KOPT-K1 (cell line): ENCODE measurements around the gene MAP2K7.
"Not testable (repeated sequence)": the region's sequence is repeated elsewhere in the genome, so short reads cannot be mapped to it uniquely, and the experiment has no call there.

Source experiments
- H3K27ac ChIP-seq: fragments of 200-600 bp; sonication (generic); 2 replicates; pipeline ENCODE4 v1.5.1; 2016; ENCODE audit warnings: antibody characterized with exemption, mild to moderate bottlenecking, low read depth, low read length; ENCODE audit not compliant: poor library complexity, severe bottlenecking
- H3K36me3 ChIP-seq: fragments of 200-600 bp; sonication (generic); 2 replicates; pipeline ENCODE4 v1.5.1; 2017; ENCODE audit warnings: antibody characterized with exemption, mild to moderate bottlenecking, low read length, moderate library complexity; ENCODE audit not compliant: insufficient read depth
- H3K9me3 ChIP-seq: fragments of 200-600 bp; sonication (generic); 2 replicates; pipeline ENCODE4 v1.5.1; 2017; ENCODE audit warnings: antibody characterized with exemption, low read length, mild to moderate bottlenecking; ENCODE audit not compliant: insufficient read depth, poor library complexity, severe bottlenecking

MAP2K7 gene

DNA sequence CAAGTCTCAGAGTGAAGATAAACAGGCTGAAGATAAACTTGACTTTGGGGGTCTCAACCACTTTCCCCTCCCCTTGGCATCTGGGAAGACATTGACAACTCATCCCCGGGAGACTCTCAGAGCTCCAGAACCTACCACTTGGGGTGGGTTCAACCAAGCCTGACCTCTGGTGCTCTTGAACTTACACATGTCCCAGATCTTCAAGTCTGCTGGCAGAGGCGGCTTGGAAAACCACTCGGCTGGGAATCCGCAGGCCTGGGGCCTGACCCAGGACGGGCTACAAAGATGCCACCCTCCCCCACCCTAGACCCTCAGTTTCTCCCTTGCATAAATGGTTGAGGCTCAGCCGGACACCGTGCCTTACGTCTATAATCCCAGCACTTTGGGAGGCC, 14.9 kb upstream of the MAP2K7 start:
- Histone ChIP-seq H3K27ac (no peak overlapping the region), H3K36me3 (no peaks in the 10 kb centered on the region), H3K9me3 (no peaks in the 10 kb centered on the region)

GRCh38 chr19:7893362-7894101, 10.1 kb upstream of the MAP2K7 start:
- not testable (repeated sequence) for H3K27ac ChIP-seq, H3K9me3 ChIP-seq, H3K36me3 ChIP-seq

GRCh38 chr19:7894612-7895309, 8.9 kb upstream of the MAP2K7 start:
- Histone ChIP-seq H3K27ac (no peak overlapping the region), H3K36me3 (no peaks in the 10 kb centered on the region), H3K9me3 (no peaks in the 10 kb centered on the region)

- no peaks in the 10 kb centered on the region for H3K36me3 ChIP-seq
- H3K27ac ChIP-seq = no peak overlapping the region
- H3K9me3 ChIP-seq = no peaks in the 10 kb centered on the region
Measured at GRCh38 chr19:7895565-7895964, 8.1 kb upstream of the MAP2K7 start.

GRCh38 chr19:7897292-7897691, 6.4 kb upstream of the MAP2K7 start:
- no peaks in the 10 kb centered on the region for H3K36me3 ChIP-seq
- no peaks in the 10 kb centered on the region for H3K9me3 ChIP-seq
- H3K27ac ChIP-seq = no peak overlapping the region

DNA sequence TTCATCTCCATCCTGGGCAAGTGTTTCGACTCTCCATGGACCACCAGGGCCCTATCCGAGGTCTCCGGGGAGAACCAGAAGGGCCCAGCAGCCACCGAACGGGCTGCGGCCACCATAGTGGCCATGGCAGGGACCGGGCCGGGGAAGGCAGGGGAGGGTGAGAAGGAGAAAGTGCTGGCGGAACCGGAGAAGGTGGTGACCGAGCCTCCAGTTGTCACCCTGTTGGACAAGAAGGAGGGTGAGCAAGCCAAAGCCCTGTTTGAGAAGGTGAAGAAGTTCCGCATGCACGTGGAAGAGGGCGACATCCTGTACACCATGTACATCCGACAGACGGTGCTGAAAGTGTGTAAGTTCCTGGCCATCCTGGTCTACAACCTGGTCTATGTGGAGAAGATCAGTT, 4.7 kb upstream of the MAP2K7 start:
- Histone ChIP-seq H3K36me3 (no peaks in the 10 kb centered on the region), H3K9me3 (no peaks in the 10 kb centered on the region), H3K27ac (no peak overlapping the region)

- H3K36me3 ChIP-seq = no peaks in the 10 kb centered on the region
- H3K27ac ChIP-seq = no peak overlapping the region
- no peaks in the 10 kb centered on the region for H3K9me3 ChIP-seq
Measured at GRCh38 chr19:7899751-7900378, 3.8 kb upstream of the MAP2K7 start.

GRCh38 chr19:7900401-7900870, 3.2 kb upstream of the MAP2K7 start:
- H3K9me3 ChIP-seq = no peaks in the 10 kb centered on the region
- no peak overlapping the region for H3K27ac ChIP-seq
- H3K36me3 ChIP-seq = no peaks in the 10 kb centered on the region

GRCh38 chr19:7900931-7901330, 2.7 kb upstream of the MAP2K7 start:
- no peak overlapping the region for H3K27ac ChIP-seq
- no peaks in the 10 kb centered on the region for H3K9me3 ChIP-seq
- H3K36me3 ChIP-seq = peaks cover 5% of the 10 kb centered on the region

GRCh38 chr19:7901337-7901736, 2.3 kb upstream of the MAP2K7 start:
- Histone ChIP-seq H3K36me3 (peaks cover 9% of the 10 kb centered on the region), H3K27ac (no peak overlapping the region), H3K9me3 (no peaks in the 10 kb centered on the region)

- peak overlapping the region; percentile 68 for H3K27ac ChIP-seq
- H3K9me3 ChIP-seq = no peaks in the 10 kb centered on the region
- H3K36me3 ChIP-seq = peaks cover 12% of the 10 kb centered on the region
Measured at GRCh38 chr19:7902796-7903243, 857 bp upstream of the MAP2K7 start.

- peaks cover 12% of the 10 kb centered on the region for H3K36me3 ChIP-seq
- peak overlapping the region; percentile 69 for H3K27ac ChIP-seq
- no peaks in the 10 kb centered on the region for H3K9me3 ChIP-seq
Measured at GRCh38 chr19:7904074-7905020, 670 bp downstream of the MAP2K7 start.

GRCh38 chr19:7905268-7905667, 1.6 kb downstream of the MAP2K7 start:
- peaks cover 16% of the 10 kb centered on the region for H3K36me3 ChIP-seq
- H3K9me3 ChIP-seq = no peaks in the 10 kb centered on the region
- no peak overlapping the region for H3K27ac ChIP-seq

DNA sequence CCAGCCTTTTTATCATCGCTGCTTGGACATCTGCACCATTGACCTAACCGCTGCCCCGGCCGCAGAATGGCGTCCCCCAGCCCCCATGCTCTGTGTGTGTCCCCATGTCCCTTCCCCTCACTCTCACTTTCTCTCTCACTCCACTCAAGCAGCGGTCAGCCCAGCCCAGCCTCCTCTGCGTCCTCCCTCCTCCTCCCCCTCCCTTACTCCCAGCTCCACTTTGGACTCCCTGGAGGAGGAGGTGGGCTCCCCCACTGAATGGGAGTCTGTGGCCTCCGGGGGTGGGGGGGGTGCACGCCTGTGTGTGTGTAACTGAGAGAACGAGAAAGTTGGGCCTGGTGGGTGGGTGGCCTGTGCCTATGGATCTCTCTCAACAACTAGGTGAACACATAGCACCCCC, 2.2 kb downstream of the MAP2K7 start:
- H3K27ac ChIP-seq = no peak overlapping the region
- no peaks in the 10 kb centered on the region for H3K9me3 ChIP-seq
- H3K36me3 ChIP-seq = peaks cover 22% of the 10 kb centered on the region
